CD4-positive, alpha-beta T cell treated with Interleukin-15 for 4 hours (primary cell): Measurements from ENCODE around the gene DENND1B.
"Not testable (repeated sequence)": the region's sequence is repeated elsewhere in the genome, so short reads cannot be mapped to it uniquely, and the experiment has no call there.

ENCODE experiments used
- DNase-seq: peaks from one replicate; pipeline ENCODE4 v3.0.0-alpha.2; 2020; ENCODE audit warnings: low spot score

The DENND1B gene

DNA sequence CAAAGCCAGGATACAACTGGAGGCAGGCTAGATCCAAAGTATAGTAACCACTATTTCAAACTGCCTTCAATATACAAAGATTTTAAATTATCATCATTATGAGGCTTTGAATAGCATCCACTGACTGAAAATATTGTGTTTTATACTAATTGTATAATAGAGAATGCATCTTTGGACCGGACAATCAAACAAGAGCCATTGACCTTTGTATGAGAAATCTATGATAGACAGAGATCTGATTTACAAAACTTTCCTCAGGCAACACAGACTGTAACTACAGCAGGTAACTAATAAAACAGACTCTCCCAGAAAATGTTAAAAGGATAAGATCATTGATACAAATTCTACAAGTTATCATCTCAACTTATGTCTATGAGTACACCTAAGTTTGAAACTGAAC lies 152.9 kb downstream of the DENND1B start:
- DNase-seq: no peak

DNA sequence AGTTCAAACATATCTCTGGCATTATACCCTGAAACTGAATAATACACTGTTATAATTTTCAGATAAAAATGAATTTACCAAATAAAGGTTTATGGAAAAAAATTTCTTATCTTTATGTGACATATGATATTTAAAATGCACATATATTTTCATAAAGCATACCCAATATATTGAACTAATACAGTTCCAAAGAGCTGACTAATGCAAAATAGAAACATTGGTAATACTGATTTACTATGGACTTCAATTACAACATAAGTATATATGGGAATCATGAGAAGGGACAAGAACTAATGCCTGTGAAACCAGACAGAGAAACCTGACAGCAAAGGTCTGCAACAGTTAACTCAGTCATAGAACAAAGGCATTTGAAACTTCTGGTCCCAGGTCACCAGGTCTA lies 153.5 kb downstream of the DENND1B start:
- DNase-seq: no peak

DNA sequence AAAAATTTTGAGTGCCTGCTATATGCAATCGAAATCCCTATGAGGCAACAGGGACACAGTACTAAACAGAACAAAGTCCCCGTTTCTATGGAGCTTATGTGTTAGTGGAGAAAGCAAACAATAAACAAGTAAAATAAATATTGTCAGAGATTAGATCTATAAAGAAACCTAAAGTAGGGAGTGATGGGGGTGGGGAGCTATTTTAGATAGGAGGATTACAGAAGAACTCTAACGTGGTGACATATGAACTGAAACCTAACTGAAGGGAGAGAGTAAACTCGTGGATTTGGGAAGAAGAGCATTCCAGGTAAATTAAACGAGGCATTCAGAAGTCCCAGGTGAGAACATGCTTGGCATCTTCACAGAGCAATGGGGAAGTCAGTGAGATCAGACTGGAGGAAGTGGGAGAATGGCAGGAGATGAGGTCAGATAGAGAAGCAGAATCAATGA lies 154.5 kb downstream of the DENND1B start:
- DNase-seq: no peak

DNA sequence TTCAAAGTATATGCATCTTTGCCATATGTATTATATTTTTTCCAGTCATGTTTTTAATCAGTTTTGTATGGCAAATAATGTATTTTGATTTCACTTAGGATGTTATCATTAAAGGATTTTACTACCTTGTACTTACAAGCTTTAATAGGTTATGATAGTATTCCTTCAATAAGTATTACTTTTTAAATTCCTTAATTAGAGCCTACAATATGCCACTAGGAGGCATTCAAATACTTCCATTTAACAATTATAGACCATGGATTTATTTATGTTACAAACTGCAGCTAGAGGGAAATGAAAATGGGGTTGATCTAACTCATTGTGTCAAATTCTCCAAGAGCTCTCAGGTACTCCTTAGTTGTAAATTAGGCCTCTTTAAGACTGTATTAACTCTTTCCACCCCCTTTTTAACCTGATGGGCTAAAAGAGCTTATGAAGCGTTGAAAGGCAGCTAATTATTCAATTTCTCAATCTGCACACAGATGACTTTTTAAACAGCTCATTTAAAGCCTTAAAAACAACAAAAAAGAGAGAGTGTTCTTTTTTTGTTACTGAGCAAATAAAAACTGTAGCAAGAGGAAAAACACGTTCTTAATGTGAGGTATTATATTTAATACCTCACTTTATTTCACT lies 156.2 kb downstream of the DENND1B start:
- DNase-seq: peak; percentile 7

DNA sequence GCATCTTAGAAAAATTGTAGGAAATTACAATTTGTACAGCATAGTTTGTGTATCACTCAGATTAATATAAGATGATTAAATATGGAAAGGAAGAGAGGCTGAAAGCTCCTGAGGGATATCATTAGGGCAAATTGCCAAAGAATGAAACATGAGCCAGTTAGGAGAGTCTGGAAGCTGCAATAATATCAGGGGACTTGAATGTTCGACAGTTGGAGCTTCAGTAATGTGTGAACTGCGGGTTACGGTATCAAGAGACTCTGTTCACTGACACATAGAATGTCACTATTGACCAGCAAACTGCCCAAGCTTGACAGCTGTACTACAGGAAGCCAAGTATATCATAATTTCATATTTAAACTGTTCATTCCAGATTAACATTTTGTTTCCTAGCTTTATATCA lies 157.2 kb downstream of the DENND1B start:
- no peak for DNase-seq

DNA sequence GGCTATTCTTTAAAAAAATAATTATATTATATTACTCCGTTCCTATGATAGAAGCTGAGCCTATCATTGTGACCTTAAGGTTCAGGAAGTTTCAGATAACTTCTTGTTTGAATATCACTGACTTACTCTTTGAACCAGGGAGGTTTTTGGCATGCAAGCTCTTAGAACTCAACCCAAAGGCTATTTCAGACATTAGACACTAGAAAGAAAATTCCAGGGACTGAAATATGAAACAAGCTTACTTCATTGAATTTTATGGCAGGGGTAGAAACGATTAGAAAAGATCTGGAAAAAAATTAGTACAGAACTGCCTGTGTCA lies 159.6 kb downstream of the DENND1B start:
- no peak for DNase-seq

DNA sequence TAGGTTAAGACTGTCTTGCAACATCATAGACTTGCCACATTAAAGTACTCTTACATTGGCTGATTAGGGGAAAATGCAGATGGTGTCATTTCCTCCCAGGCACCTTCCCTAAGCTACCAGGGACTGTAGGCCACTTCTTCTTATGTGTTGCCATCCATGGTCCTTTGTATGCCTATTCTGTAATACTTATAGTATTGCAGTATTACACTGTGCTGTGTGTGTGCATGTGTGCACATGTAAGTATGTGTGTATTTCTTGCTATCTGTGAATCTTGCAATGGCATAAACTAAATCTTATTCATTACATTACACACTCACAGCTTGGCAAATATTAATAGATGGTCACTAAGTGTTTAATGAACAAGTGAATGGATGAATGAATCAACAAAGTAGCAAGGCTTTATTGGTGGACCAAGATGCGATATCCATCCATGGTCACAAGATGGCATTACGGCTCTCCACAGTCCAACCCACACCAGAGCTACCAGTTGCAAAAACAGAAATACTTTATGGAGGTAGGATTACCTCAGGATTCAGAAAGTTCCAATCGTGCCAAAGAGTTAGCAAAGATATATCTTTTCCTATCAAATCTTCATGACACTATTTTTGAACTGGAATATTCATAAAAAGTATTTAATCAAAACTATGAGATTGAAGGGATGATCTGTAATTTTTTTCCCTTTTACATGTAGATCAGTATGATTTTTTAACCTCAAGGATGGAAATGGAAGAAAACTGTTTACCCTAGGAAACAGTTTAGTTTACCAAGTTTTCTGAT lies 160.2 kb downstream of the DENND1B start:
- DNase-seq: peak; percentile 33

DNA sequence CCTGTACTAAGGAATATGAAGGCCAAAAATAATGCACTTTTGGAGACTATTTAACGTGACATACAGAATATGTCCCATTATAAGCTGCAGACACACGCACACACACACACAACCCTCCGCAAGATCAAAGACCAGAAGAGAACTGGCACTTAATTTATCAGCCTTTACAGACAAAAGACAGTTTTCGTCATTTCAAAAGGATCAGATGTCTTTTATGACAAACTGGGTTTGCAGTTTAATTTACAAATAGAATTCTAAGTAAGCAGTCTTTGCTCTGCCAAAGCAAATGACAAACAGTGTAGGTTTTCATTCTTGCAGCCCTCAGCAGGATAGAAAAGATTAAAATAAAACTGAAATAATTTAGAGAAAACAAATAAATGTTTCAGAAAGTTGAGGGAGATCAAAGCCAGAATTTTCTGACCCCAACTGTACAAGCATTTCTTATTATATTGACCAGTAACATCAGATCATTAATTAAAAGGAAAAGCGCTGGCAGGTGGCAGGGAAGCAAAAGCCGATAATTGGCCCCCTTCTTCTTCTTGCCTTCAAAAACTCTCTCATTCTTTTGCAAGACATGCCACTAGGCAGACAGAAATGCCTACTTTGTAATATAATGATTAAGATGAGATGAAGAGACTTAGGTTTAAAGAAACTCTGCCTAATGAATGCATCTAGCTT lies 169.0 kb downstream of the DENND1B start:
- DNase-seq: no peak

DNA sequence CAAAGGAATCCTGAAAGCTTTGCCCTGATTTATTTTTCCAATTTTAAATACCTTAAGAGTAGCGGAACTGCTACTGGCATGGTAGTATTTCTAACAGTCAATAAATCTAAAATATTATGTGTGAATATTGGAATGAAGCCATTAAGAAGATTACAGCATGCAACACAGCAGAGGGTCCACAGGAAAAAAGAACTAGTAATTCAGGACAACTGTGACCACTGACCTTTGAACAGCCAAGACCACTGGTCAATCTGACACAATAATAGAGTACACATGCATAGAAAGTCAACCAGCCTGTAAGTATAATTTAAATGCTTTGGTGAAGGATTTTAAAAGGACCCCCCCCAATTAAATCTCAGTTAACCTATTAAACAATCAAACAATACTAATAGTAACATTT lies 171.0 kb downstream of the DENND1B start:
- DNase-seq: no peak

DNA sequence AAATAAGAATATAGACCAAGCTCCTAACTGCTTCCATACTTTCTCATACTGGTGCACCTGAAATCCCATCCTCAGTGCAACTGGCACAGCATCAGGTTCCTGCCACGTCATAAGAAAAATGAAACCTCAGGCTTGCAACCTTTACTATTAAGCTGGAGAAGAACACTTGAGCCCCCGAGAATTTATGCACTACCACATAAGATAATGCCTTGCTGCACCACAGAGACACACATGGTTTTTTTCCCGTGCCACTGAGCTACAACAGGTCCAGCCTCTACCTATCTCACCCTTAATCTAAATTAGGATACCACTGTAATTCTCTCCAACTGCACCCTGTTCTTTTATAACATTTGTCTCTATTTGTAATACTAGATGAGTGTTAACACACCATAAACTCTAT lies 174.5 kb downstream of the DENND1B start:
- DNase-seq: no peak

DNA sequence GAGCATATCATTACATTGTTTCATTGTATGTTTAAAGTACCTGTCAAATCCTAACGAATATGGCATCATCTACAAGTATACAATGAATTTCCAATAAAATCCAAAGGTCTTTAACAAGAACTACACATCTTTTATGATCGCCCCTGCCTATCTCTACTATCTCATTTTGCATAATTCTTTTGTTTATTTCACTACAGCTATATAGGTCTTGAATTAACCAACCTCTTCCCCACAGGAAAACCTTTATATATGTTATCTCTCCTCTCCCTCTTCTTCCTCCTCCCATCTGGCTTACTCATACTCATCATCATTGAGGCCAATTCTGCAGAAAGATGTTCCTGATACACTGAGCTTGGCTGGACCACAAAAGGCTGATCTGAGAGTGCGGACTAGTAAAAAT lies 175.5 kb downstream of the DENND1B start:
- no peak for DNase-seq

DNA sequence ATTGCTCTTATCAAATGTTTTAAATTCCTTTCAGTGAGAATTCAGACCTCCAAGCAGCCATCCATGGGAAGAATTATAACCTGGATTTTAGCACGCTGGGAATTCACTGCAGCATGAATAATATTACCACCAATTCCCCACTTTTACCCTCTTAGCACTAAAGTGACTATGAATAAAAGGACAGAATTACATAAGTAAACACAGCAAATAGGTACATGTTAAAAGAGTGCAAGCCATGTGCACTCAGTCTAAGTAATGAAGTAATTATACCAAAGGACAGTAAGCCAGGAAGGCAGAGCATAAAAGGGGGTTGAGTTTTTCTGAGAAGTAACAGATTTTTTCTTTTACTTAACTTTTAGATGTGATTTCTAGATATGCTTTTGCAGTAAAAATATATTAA lies 176.3 kb downstream of the DENND1B start:
- no peak for DNase-seq

DNA sequence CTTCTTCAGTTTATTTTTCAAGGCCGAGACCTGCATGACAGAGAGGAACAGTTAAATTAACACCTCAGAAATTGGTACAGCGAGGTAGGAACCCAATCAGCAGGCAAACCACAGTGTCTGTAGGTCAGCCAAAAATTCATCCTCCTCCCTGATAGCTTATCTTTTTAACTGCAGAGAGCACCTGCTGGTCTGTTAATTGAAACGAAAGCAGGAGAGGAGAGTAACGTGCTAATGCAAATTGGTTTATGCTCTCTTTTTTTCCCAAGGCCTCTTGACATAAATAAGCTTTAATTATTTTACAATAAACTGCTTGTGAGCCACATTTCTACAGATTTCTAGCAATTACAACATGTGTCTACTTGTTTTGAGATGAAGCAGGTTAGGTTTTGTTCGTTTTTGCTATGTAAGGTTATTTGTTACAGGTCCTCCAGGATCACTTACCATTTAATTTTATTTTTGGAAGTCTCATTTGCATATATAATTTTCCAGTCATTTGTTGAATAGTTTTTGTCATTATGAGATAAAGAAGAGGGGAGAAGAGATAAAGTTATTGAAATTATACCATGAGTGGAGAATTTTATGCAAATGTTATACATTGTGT lies 179.9 kb downstream of the DENND1B start:
- no peak for DNase-seq

DNA sequence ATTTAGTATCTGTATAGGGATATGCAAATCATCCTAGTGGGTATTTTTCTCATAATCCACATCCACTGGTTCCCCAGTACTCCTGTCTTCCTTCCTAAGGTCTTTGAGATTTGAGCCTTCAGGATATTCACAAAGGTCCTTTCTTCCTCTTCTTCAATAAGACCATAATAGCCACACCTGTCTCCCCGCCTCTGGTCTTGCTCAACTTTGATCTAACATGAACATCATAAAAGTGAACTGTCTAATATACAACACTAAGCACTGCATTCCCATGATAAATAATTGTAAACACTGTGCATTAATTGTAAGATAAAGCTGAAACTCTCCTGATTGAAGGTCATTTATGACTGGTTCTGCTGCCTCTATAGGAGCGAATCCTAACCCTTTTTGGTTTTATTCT lies 184.6 kb downstream of the DENND1B start:
- no peak for DNase-seq

DNA sequence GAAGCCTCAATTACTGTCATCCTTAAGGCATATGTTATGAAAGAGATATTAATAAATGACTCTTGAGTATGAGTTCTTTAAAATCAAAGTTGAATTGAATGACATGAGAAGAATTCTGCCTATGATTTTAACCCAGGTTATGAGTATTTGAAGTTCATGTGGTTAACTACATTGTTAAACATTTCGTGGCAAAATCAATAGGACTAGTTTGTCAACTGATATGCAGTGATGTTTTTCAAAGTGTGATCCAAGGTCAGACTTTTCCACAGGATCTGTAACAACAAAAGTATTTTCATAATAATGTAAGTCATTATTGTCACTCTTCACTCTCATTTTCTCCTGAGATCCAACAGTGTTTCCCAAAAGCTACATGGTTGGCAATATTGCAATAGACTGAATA lies 189.5 kb downstream of the DENND1B start:
- DNase-seq: no peak

DNA sequence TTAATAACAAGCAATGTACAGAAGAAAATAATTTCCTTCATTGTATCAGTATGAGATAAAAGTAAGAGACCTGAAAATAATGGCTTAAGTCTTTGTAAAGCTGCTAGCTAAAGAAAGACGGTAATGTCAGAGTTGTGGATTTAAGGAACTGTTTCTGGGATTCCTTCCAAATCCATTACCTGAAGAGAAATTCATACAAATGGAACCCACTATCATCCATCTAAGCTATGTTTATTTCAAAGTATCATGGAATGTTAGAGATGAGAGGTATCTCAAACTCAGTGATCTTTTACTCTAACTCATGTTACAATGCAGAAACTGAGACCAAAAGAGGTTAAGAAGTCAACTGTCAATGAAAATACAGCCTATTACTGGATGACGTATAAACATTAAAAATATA lies 197.7 kb downstream of the DENND1B start:
- DNase-seq: no peak

DNA sequence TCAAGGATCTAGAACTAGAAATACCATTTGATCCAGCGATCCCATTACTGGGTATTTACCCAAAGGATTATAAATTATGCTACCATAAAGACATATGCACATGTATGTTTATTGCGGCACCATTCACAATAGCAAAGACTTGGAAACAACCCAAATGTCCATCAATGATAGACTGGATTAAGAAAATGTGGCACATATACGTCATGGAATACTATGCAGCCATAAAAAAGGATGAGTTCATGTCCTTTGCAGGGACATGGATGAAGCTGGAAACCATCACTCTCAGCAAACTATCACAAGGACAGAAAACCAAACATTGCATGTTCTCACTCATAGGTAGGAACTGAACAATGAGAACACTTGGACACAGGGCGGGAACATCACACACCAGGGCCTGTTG lies 199.7 kb downstream of the DENND1B start:
- not testable (repeated sequence) for DNase-seq

DNA sequence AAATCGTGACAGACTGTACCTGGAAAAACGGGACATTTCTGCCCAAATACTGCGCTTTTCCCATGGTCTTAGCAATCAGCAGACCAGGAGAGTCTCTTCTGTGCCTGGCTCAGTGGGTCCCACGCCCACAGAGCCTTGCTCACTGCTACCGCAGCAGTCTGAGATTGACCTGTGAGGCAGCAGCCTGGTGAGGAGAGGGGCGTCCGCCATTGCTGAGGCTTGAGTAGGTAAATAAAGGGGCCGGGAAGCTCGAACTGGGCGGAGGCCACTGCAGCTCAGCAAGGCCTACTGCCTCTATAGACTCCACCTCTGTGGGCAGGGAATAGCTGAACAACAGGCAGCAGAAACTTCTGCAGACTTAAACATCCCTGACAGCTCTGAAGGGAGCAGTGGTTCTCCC lies 203.1 kb downstream of the DENND1B start:
- no peak for DNase-seq

DNA sequence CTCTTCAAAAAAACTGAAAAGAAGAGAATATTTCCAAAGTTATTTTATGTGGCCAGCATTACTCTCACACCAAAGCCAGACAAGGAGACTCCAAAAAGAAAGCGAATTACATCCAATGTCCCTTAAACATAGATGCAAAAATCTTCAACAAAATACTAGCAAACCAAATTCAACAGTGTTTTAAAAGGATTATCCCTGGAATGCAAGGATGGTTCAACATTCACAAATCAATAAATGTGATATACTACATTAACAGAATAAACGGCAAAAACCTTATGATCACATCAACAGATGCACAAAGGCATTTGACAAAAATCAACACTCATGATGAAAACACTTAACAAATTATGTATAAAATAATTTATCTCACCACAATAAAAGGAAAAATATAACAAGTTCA lies 207.8 kb downstream of the DENND1B start:
- no peak for DNase-seq

DNA sequence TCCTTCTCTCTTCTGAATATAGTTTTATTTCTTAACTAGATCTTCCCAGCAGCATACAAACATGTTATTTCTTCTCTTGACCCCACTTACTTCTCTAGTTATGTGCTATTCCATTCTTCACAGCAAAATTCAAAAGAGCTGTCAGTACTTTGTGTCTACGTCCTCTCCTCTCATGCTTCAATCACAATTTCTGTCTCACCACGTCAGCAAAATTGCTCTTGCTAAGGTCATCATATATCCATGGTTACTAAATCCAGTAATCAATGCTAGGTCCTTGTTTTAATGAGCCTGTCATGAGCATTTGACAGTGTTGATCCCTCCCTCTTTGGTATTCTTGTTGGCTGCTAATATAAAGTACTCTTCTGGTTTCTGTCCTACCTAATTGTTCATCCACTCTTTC lies 214.2 kb downstream of the DENND1B start:
- DNase-seq: no peak

DNA sequence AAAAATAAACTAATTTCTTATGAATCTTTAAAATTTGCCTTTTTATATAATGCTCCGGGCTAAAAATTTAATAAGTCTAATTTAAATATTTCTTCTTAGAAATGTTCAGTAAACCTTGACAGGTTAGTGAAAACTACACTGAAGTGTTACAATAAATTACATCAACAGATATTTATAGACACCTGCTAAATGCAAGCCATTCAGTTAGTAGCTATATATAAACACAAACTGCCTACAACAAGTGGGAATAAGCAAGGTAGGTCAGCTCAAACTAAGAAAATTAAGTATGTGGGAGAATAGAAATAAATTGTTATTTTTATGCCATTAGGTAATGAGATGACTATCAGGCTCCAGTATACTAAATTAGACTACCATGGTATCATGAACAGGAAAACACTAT lies 215.6 kb downstream of the DENND1B start:
- no peak for DNase-seq

DNA sequence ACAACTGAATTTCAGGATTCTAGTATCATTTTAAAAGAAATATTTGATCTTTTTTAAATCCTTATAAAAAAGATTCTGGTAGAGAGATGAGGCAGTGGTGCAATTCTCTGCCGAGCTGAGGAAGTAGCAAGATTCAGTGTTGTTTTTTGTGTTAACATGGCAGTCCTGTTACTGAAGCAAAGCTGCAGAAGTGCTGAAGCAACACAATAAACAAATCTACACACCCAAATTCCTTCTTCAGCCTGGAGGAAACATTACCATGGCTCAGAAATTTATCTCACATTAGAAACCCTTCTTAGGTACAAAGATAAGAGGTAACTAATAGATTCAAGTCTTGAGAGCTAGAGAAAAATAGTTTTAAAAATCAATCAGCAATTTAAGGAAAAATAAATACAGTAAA lies 216.0 kb downstream of the DENND1B start:
- no peak for DNase-seq

DNA sequence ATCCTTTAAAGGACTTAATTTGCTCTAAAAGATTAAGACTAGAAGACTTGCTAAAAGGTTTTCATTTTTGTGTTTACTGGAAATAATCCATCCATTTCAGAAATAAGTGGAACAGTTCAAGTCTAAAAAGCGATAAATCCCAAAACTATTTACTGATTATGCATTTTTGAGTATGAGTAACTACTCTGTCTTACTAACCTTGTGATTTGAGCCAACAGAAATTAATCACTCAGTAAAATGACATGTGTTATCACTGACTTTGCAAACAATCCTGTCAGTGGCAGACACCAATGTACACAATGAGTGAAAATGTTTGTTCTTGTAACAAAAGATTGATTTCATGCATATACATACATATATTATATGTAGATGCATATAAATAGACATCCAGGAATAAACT lies 218.0 kb downstream of the DENND1B start:
- DNase-seq: no peak
